Activated CD4-positive, alpha-beta memory T cell treated with anti-CD3 and anti-CD28 coated beads for 36 hours (primary cell): Measurements from ENCODE around the gene TSPAN13. TPM values are rescaled to one million over a fixed set of nuclear protein-coding genes. Genes with fewer than 3 reads are reported as not detected.

Experiments used
- CTCF ChIA-PET: fragments of 350-600 bp; sonication (Branson Sonifier 250); formaldehyde crosslinking; loops from one replicate; lab custom pipeline; 2021; ENCODE audit warnings: antibody characterized with exemption, inconsistent platforms; lab: Charles Lee
- POLR2A ChIA-PET: fragments of 350-600 bp; sonication (Branson Sonifier 250); formaldehyde crosslinking; loops from one replicate; lab custom pipeline; 2021; ENCODE audit warnings: antibody characterized with exemption; lab: Charles Lee
- DNase-seq: peaks from one replicate; pipeline ENCODE4 v3.0.0-alpha.2; 2020
- H3K27ac Mint-ChIP-seq: one replicate; pipeline ENCODE4 v1.8.0; 2021; ENCODE audit warnings: mixed read lengths
- H3K27me3 Mint-ChIP-seq: one replicate; pipeline ENCODE4 v1.8.0; 2021; ENCODE audit warnings: mixed read lengths
- H3K36me3 Mint-ChIP-seq: one replicate; pipeline ENCODE4 v1.8.0; 2021; ENCODE audit warnings: mixed read lengths
- H3K4me1 Mint-ChIP-seq: one replicate; pipeline ENCODE4 v1.8.0; 2021; ENCODE audit warnings: low read depth, mixed read lengths
- H3K4me3 Mint-ChIP-seq: one replicate; pipeline ENCODE4 v1.8.0; 2021; ENCODE audit warnings: mild to moderate bottlenecking, mixed read lengths
- H3K9me3 Mint-ChIP-seq: one replicate; pipeline ENCODE4 v1.8.0; 2021; ENCODE audit warnings: mixed read lengths
- intact Hi-C: fragments of 100-400 bp; cut with micrococcal nuclease; formaldehyde crosslinking; loops from one replicate; pipeline ENCODE4 v1.15.1; 2023
- total RNA-seq, 2 experiments: library from RNA; stranded (reverse); gene quantifications; one replicate each; pipeline ENCODE4 v1.2.3, GENCODE V29; 2021

TSPAN13 gene
- total RNA-seq, 2 experiments from 2014 or later, result 0.41 to 0.76 TPM

DNA sequence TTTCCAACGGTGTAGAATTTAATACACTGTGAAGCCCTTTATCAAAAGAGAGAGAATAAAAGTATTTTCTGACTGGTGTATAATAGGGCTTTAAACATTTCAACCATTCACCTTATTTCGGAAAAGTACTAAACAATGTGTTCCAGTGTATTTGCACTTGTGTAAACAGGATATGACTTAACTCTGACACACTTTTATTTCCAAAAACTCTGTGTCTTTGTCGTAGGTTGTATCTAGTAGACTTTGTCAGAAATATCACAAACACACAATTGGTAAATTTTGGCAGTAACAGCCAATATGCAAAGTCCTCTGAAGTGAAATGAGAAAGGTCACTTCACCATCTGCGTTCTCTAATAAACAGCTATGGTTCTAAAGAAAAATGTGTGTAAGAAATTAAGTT, 10.3 kb upstream of the TSPAN13 start:
- ChIA-PET POLR2A (no interaction called here), CTCF (no interaction called here)
- intact Hi-C loops, result no loop called here
- Mint-ChIP-seq H3K4me3 (no peak overlapping the region), H3K36me3 (no peaks in the 10 kb centered on the region), H3K9me3 (no peaks in the 10 kb centered on the region), H3K4me1 (peaks cover 10% of the 10 kb centered on the region), H3K27ac (no peak overlapping the region), H3K27me3 (no peaks in the 10 kb centered on the region)
- DNase-seq, result no peak

DNA sequence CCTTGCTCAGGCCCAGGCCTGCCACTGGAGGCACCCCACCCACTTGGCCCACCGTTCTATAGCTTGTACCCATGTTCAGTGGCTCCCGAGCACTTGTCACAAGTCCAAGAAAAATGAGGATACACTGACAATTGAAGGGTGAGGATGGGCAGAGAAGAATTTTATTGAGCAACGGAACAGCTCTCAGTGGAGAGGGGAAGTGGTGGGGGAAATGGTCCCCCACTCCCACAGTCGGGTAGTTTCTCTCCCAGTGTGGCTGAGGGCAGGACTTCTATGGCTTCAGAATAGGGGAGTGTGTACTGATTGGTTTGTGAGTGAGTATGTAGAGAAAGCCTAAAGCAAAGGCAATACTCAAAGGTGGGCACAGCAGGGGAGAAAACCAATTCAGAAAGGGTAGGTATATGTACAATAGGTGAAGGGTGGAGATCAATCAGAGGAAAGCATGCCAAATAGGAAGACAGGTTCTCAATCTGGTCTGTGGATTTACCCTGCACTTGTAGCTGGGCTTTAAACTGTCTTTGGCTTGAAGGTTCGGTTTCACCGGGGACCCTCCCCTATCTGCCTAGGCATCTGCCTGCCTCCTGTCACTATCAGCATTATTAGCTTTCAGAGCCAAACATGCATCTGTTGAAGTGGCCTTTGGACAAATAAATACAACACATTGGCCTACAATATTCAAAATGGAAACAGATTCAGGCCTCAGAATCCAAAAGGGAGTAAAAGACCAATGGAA, 8.9 kb upstream of the TSPAN13 start:
- H3K27me3 Mint-ChIP-seq, result peaks cover 3% of the 10 kb centered on the region

DNA sequence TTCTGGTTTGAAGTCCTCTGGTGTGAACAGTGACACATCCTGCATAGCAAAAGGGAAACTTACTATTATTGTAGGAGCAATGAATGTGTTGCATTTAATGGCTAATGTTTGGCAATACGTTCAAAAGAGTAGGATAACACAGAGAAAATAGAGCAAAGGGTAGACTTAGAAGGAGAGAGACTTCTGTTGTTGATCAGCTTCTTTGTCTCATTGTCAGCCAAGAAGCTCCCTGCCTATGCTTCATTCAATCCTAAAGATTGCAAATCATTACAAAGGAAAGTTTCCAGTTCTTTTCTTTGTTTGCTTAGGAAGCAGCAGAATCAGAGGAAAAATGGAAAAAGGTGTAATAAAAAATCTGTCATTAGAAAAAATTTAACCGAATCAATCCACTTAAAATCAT, 7.9 kb upstream of the TSPAN13 start:
- intact Hi-C loops, result no loop called here
- POLR2A ChIA-PET, result no interaction called here

More for the DNA sequence above, 8.9 kb upstream of the TSPAN13 start:
- no peak overlapping the region for H3K4me3 Mint-ChIP-seq
- intact Hi-C loops, result no loop called here
- no peaks in the 10 kb centered on the region for H3K36me3 Mint-ChIP-seq
- H3K27ac Mint-ChIP-seq, result no peak overlapping the region
- CTCF ChIA-PET, result interaction anchor here (1.0 to 1.1 kb wide), 2 partner anchors 57 kb away, joined by 3 to 4 read pairs; no protein-coding TSS in a partner anchor
- H3K9me3 Mint-ChIP-seq, result no peaks in the 10 kb centered on the region
- H3K4me1 Mint-ChIP-seq, result peaks cover 10% of the 10 kb centered on the region
- POLR2A ChIA-PET, result no interaction called here
- DNase-seq, result no peak

DNA sequence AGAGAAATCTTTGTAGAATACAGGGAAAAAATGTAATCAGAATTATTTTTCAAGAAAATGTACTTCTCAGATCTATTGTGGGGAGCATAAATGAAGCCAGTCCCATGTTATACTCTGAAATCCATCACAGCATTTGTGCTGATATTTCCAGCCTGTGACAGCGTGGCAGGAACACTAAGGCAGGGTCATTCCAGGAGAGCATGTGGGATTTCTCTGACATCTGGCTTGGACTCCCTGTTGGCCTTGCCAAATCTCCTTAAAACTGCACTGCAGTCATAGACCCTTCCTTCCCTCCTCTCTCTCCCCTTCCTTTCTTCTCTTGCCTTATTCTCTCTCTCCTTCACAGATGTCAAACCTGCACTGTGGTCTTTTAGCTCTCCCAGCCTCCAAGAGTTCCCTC, 6.5 kb upstream of the TSPAN13 start:
- no peaks in the 10 kb centered on the region for H3K36me3 Mint-ChIP-seq
- no peak overlapping the region for H3K4me3 Mint-ChIP-seq
- H3K9me3 Mint-ChIP-seq, result no peaks in the 10 kb centered on the region
- CTCF ChIA-PET, result no interaction called here
- POLR2A ChIA-PET, result no interaction called here
- H3K27me3 Mint-ChIP-seq, result peaks cover 9% of the 10 kb centered on the region
- no peak overlapping the region for H3K27ac Mint-ChIP-seq
- H3K4me1 Mint-ChIP-seq, result no peaks in the 10 kb centered on the region
- intact Hi-C loops, result no loop called here
- no peak for DNase-seq

More for the DNA sequence above, 7.9 kb upstream of the TSPAN13 start:
- peaks cover under 1% of the 10 kb centered on the region for H3K4me1 Mint-ChIP-seq
- peaks cover 3% of the 10 kb centered on the region for H3K27me3 Mint-ChIP-seq
- CTCF ChIA-PET, result no interaction called here
- no peak overlapping the region for H3K27ac Mint-ChIP-seq
- H3K36me3 Mint-ChIP-seq, result no peaks in the 10 kb centered on the region
- DNase-seq, result no peak
- no peak overlapping the region for H3K4me3 Mint-ChIP-seq
- H3K9me3 Mint-ChIP-seq, result no peaks in the 10 kb centered on the region

DNA sequence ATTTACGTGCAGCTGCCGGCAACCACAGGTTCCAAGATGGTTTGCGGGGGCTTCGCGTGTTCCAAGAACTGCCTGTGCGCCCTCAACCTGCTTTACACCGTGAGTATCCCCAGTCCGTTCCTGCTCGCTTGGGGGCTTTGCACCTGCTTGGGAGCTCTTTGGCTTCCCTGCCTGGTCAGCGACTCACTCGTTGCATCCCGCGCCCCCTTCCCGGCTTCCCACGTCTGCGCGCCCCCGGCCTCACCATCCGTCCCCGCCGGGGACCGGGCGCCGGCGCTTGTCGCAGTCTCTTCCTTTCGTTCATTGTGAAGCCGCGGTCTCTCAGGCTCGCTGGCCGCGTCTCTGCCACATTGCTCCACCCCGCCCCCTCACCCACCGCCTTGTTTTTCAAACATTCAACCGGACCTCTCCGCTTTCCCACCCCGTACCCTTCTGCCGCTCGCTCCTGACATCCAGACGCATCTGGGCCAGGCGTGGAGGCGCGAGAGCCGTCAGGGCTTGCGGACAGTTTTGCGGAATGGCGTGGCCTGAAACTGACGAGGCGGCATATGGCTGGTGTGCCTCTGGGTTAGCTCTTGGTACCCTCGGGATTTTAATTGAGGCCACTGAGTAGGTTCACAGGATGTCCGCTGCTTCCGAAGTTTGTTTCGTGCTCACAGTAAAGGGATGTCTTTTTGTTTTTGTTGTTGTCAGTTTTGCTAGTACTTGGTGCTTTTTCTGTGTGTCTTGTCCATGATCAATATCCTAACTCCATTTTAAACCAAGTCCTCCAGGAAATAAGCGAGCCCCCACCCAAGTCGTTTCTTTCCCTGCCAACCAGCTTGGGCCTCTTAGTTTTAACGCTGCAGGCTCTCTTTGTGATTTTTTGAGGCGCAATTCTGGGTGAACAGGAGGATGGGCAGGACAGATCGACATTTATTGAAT, 639 bp downstream of the TSPAN13 start:
- intact Hi-C loops, result loop anchor here (2.0 kb wide), 1 partner anchor 107 kb away; the partner anchor contains the start of gene BZW2
- ChIA-PET CTCF (no interaction called here), POLR2A (no interaction called here)
- peak overlapping the region; percentile 60 for H3K4me3 Mint-ChIP-seq
- DNase-seq, result peak; percentile 14
- H3K27ac Mint-ChIP-seq, result no peak overlapping the region
- H3K27me3 Mint-ChIP-seq, result peaks cover 31% of the 10 kb centered on the region
- H3K36me3 Mint-ChIP-seq, result no peaks in the 10 kb centered on the region
- H3K9me3 Mint-ChIP-seq, result no peaks in the 10 kb centered on the region
- peaks cover 11% of the 10 kb centered on the region for H3K4me1 Mint-ChIP-seq

DNA sequence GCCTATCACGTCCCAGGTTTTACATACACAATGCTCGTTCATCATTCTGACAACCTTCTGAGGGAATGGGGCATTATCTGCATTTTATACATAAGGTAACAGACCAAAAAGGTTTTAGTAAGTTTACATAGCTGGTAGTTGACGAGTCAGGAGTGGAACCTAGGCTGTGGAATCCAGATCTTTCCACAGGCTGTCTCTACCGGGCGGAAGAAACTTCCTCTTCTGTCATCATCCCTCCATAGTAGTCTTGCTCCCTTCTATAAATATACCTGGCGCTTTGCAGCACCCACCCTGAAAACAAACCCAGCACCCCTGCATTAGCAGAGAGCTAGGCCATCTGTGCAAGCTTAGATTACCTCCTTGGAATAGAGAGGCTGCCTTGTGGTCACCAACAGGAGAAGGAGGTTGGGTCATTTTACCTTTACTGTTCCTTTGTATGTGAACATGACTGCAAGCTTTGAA, 1.3 kb downstream of the TSPAN13 start:
- Mint-ChIP-seq H3K36me3 (no peaks in the 10 kb centered on the region), H3K27me3 (peaks cover 31% of the 10 kb centered on the region), H3K4me1 (peaks cover 11% of the 10 kb centered on the region), H3K4me3 (peak overlapping the region; percentile 60), H3K9me3 (no peaks in the 10 kb centered on the region), H3K27ac (no peak overlapping the region)
- ChIA-PET POLR2A (no interaction called here), CTCF (no interaction called here)
- DNase-seq, result no peak
- intact Hi-C loops, result no loop called here

DNA sequence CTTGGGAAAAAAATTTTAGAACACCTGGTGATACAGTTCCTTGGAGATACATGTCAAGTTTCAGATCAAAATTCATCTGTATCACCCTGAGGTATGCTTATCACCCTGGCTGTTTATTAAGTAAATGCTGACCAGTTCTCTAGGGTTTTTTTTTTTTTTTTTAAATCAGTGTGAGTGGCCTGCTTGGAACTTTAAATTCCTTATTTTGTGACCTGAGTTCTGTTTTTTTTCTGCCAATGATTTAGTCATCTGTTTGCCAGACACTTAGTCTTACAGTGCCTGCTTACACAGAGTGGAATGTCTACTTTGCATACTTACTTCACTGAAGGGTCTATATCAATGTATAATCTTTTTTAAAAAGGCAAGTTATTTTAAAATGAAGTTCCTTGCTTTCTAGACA, 1.8 kb downstream of the TSPAN13 start:
- peaks cover 11% of the 10 kb centered on the region for H3K4me1 Mint-ChIP-seq
- H3K27ac Mint-ChIP-seq, result no peak overlapping the region
- no peaks in the 10 kb centered on the region for H3K9me3 Mint-ChIP-seq
- intact Hi-C loops, result no loop called here
- peaks cover 36% of the 10 kb centered on the region for H3K27me3 Mint-ChIP-seq
- no peak for DNase-seq
- CTCF ChIA-PET, result no interaction called here
- POLR2A ChIA-PET, result no interaction called here
- H3K4me3 Mint-ChIP-seq, result no peak overlapping the region
- H3K36me3 Mint-ChIP-seq, result no peaks in the 10 kb centered on the region

DNA sequence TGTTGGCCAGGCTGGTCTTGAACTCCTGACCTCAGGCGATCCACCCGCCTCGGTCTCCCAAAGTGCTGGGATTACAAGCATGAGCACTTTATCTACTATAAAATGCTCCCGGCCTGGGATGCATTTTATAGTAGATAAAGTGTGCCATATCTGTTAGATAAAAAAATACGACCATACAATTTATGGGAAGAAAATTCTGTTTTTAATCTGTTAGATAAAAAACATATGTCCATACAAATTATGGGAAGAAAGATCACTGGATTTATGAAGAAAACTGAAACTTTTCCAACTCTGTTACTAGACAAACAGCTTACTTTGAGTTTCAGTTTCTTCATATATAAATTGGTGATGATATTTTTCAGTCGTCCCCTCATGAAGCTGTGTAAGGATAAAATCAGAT, 4.5 kb downstream of the TSPAN13 start:
- Mint-ChIP-seq H3K36me3 (no peaks in the 10 kb centered on the region), H3K27me3 (peaks cover 30% of the 10 kb centered on the region), H3K4me3 (no peak overlapping the region), H3K4me1 (peaks cover 10% of the 10 kb centered on the region), H3K27ac (no peak overlapping the region), H3K9me3 (no peaks in the 10 kb centered on the region)
- CTCF ChIA-PET, result interaction anchor here (0.6 to 0.7 kb wide), 2 partner anchors 714 to 1476 kb away, joined by 3 to 4 read pairs; no protein-coding TSS in a partner anchor
- no peak for DNase-seq
- intact Hi-C loops, result no loop called here
- POLR2A ChIA-PET, result no interaction called here

DNA sequence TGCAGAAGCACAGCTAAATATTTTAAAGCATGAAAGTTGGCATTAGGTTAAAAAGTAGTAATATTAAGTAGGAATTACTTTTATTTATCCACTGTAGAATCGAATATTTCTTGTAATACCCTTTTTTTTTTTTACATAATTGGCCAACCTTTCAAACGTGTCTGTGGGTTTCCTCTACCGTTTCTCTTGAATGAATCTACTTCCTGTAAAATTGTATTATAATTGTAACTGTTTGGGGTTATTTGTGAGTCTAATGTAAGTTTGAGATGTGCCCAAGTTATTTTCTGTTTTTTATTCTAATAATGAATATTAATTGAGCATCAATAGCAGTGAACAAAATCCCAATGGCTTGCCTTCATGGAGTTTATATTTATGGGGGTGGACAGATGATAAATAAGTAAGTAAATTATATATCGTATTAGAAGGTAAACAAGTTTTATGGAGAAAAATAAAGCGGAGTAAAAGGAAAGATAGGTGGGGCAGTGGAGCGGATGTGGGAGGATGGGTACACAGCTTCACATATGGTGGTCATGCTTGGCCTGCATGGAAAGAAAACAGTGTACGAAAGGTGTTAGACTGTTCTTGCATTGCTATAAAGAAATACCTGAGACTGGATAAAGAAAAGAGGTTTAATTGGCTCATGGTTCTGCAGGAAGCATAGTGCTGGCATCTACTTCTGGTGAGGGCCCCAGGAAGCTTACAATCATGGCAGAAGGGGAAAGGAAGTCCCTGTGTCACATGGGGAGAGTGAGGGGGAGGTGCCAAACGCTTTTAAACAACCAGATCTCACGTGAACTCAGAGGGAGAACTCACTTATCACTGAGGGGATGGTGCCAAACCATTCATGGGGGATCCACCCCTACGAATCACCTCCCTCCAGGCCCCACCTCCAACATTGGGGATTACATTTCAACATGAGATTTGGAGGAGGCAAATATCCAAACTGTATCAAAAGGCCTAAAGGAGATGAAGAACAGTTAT, 5.4 kb downstream of the TSPAN13 start:
- CTCF ChIA-PET, result interaction anchor here (0.6 to 0.7 kb wide), 2 partner anchors 715 to 1476 kb away, joined by 3 to 4 read pairs; no protein-coding TSS in a partner anchor
- peaks cover 7% of the 10 kb centered on the region for H3K4me1 Mint-ChIP-seq
- no peaks in the 10 kb centered on the region for H3K9me3 Mint-ChIP-seq
- no peak overlapping the region for H3K4me3 Mint-ChIP-seq
- H3K36me3 Mint-ChIP-seq, result no peaks in the 10 kb centered on the region
- H3K27me3 Mint-ChIP-seq, result peaks cover 27% of the 10 kb centered on the region
- intact Hi-C loops, result no loop called here
- H3K27ac Mint-ChIP-seq, result no peak overlapping the region
- no peak for DNase-seq
- POLR2A ChIA-PET, result no interaction called here

DNA sequence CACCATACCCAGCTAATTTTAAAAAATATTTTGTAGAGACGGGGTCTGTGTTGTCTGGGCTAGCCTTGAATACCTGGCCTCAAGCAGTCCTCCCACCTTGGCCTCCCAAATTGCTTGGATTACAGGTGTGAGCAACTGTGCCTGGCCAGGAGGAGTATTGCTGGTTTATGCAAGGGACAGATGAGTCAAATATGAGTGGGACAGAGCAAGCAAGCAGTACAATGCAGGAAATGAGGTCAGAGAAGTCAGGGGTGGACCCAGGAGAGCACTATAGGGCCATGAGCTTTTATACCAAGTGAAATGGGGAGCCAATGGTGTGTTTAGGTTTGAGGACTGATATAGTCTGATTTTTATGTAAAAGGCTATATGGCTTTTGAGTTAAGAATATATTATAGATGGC, 6.3 kb downstream of the TSPAN13 start:
- Mint-ChIP-seq H3K4me1 (no peaks in the 10 kb centered on the region), H3K27ac (no peak overlapping the region), H3K9me3 (no peaks in the 10 kb centered on the region), H3K36me3 (no peaks in the 10 kb centered on the region), H3K4me3 (no peak overlapping the region), H3K27me3 (peaks cover 19% of the 10 kb centered on the region)
- ChIA-PET POLR2A (no interaction called here), CTCF (no interaction called here)
- intact Hi-C loops, result no loop called here
- DNase-seq, result no peak

DNA sequence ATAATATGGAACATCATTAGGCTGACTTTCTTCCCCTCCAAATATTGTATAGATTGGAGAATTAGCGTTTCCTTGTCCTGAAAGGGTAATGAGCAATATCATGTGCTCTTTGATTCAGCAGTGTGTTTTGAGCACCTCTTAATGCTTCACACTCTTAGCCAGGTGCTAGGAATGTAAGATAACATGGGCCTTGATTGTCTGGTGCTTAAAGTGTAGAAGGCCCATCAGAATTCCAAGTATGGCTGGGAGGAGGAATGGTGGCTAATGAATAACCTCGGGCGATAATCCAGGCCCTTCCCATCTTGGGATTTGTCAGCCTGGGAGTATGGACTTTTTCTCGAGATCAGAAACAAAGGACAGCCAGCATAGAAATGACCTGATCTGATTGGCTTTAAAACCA, 8.6 kb downstream of the TSPAN13 start:
- no peaks in the 10 kb centered on the region for H3K9me3 Mint-ChIP-seq
- intact Hi-C loops, result no loop called here
- CTCF ChIA-PET, result no interaction called here
- peaks cover 6% of the 10 kb centered on the region for H3K27me3 Mint-ChIP-seq
- H3K4me1 Mint-ChIP-seq, result no peaks in the 10 kb centered on the region
- POLR2A ChIA-PET, result no interaction called here
- no peak for DNase-seq
- H3K27ac Mint-ChIP-seq, result no peak overlapping the region
- H3K4me3 Mint-ChIP-seq, result no peak overlapping the region
- H3K36me3 Mint-ChIP-seq, result no peaks in the 10 kb centered on the region
